GF-D8 (cell line): ENCODE measurements around the gene DNAJC15.
A peak's percentile ranks its signal among the peaks of the same experiment; 100 is the strongest.
"Not testable (repeated sequence)": the region's sequence is repeated elsewhere in the genome, so short reads cannot be mapped to it uniquely, and the experiment has no call there.

Source experiments
- DNase-seq: peaks from one replicate; lab custom pipeline; 2025; lab: John Stamatoyannopoulos, UW

The DNAJC15 gene

DNA sequence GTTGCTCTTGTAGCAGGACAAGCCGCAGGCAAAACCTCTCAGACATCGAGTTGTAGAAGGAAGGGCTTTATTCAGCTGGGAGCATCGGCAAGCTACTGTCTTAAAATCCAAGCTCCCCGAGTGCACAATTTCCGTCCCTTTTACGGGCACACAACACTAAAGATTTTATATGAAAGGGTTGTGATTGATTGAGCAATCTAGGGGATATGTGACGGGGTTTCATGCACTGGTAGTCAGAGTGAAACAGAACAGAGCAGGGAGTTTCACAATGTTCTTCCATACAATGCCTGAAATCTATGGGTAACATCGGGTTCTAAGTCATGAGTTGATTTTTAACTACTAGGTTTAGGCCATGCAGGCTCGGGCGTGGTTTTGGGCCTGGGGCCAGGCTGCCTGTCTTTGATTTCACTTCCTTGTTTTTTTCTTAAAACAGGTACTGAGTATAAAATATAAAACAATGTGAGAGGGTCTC is 22.0 kb downstream of the DNAJC15 start:
- DNase-seq, result peak; percentile 14

DNA sequence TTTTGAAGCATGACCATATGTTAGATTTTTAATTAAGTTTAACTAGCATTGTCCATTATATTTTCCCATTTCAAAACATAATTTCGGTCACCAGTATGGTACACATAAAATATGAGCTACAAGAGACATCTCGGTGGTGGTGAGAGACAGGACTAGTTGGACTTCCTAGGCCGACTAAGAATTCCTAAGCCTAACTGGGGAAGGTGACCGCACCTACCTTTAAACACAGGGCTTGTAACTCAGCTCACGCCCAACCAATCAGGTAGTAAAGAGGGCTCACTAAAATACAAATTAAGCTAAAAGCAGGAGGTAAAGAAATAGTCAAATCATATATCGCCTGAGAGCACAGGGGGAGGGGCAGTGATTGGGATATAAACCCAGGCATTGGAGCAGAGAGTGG is 22.9 kb downstream of the DNAJC15 start:
- DNase-seq, result no peak

DNA sequence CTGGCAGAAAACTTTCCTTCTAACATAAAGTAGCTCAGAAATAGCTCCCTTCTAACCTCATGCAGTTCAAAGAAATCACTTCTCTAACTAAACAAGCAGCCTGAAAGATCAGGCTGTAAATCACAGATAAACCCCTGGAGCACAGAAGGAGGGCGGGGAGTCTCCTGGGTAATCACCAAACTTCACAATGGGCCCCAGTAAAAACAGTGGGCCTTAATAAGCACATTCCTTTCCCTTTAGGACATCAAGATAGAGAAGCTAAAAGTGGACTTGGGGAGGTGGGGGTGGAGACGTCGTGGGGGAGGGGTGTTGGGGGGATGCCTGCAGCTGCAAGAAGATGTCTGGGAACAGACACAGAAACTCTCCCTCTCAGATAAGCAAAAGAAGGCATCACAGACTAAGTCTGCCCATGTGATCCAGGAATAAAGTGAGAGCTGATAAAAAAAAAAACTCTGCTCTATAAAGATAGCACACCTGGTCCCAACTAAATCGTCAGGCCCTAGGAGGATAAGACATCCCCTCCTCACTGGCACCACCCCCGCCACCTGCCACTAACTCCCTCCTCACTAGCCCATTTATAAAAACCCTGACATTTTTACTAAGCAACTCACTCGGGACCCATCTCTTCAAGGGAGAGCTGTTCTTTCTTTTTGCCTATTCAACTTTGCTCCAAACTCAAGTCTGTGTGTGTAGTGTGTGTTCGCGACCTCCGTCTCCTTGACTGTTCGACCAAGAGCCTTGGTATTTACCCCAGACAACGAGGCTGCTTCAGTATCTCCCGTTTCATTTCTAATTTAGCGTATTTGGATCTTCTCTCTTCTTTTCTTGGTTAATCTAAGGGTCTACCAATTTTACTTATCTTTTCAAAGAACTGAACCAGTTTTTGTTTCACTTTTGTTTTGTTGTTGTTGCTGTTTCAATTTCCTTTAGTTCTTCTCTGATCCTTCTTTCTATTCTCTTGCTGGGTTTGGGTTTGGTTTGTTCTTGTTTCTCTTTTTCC is 31.7 kb downstream of the DNAJC15 start:
- DNase-seq, result no peak

DNA sequence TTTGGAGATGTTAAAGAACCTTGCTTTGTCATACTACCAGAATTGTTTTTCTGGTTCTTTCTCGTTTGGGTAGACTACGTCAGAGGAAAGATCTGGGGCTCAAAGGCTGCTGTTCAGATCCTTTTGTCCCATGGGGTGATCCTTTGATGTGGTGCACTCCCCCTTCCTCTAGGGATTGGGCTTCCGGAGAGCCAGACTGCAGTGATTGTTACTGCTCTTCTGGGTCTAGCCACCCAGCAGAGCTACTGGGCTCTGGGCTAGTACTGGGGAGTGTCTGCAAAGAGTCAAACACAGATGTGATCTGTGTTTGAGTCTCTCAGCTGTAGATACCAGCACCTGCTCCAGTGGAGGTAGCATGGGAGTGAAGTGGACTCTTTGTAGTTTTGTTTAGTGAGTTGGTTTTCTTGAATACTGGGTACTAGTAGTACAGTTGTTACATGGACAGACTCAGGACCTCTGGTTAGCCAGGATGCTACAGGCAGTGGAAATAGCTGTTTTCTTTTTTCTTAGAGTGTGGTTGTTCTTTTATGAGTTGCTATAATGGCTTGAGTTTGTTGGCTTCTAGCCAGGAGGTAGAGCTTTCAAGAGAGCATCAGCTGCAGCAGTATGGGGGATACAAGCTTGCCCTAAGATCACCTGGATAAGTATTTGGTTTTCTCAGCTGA is 34.4 kb downstream of the DNAJC15 start:
- no peak for DNase-seq

DNA sequence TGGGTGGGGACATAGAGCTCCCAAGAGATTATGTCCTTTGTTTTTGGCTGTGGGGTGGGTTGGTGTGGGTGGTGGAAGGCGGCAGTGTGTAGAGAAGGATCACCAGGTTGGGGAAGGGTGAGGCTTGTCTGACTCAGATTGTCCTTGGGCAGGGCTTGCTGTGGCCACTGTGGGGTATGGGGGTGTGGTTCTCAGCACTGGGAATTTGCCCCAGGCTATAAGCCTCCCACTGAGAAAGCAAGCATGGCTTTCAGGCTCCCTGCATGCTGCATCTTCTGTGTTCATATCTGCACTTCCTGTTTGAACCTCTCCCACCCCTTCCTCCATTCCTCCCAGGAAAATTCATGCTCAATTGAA is 34.9 kb downstream of the DNAJC15 start:
- no peak for DNase-seq

DNA sequence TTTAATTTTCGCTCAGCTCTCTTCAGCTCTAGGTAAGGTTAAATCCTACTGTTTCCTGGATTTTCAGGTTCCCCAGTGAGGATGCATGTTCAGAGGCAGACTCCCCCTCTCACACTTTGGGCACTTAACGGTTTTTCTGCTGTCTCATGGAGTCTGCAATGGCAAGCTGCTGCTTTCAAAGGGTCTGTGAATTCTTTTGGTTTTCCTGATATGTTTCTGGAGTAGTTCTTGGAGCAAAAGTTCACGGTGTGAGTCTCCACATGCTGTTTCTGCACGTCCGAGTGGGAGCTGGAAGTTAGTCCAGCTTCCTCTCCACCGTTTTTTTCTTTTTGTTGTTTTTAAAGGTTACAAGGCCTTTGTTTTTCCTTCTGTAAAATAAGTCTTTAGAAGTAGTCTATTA is 35.4 kb downstream of the DNAJC15 start:
- DNase-seq, result no peak

DNA sequence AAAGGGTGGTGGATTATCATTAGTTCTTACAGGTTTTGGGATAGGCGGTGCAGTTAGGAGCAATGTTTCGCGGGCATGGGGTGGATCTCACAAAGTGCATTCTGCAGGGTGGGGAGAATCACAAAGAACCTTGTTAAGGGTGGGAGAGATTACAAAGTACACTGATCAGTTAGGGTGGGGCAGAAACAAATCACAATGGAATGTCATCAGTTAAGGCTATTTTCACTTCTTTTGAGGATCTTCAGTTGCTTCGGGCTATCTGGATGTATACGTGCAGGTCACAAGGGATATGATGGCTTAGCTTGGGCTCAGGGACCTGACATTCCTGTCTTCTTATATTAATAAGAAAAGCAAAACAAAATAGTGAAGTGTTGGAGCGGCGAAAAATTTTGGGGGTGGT is 36.4 kb downstream of the DNAJC15 start:
- not testable (repeated sequence) for DNase-seq

DNA sequence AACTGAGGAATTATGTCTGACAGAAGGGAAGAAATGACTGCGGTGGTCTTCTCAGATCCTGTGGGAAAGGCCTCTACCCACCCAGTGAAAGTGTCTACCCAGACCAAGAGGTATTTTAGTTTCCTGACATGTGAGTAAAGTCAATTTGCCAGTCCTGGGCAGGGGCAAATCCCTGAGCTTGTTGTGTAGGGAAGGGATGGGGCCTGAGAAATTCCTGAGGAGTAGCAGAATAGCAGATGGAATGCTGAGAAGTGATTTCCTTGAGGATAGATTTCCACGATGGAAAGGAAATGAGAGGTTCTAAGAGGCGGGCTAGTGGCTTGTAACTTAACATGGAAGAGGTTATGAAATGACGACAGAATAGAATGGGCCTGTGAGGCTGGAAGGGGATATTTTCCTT is 37.4 kb downstream of the DNAJC15 start:
- not testable (repeated sequence) for DNase-seq

DNA sequence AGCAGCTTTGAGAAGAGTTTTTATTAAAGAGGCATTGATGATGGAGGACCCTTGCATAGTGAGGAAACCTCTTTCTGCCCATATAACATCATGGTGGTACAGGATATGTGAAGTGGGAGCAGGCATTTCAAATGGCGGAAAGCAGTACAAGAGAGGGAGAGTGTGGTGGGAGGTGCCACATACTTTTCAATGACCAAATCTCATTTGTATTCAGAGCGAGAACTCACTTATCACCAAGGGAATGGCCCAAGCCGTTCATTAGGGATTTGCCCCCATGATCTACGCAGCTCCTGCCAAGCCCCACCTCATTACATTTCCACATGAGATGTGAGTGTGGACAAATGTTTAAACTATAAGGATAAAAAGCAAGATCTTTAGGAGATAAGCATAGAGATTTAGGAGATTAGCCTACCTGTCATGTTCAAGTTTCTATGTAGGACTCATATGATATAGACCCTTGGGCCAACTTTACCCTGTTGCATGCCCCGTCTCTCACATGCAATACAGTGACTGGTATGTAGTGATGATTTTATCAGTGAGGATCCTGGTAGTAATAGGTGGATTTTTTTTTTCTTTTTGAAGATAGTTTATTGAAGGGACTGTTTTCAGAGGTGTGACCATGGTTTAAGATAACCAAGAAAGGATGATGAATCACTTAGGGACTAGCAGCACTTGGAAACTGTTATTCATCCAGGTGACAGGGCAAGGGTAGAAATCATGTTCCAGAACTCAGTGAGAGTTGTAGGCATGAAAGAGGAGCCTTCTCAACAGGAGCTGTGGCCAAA is 38.3 kb downstream of the DNAJC15 start:
- DNase-seq, result no peak

DNA sequence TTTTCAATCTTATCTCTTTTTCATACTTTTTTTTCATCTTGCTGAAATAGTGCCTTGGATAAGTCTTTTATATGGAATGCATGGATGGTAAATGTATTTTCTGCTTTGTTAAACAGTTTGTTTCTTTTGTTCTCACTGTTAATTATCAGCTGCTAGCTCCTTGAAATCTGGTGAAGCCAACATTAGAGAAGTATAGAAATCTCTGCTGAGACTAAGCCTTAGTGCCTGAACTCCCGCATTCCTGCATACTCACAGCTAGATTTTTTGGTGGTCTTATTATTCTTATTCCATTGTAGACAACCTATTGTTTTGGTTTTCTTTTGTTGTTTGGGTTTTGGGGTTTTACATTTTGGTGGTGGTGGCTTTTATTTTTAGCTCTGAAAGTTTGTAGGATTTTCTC is 48.4 kb downstream of the DNAJC15 start:
- no peak for DNase-seq

DNA sequence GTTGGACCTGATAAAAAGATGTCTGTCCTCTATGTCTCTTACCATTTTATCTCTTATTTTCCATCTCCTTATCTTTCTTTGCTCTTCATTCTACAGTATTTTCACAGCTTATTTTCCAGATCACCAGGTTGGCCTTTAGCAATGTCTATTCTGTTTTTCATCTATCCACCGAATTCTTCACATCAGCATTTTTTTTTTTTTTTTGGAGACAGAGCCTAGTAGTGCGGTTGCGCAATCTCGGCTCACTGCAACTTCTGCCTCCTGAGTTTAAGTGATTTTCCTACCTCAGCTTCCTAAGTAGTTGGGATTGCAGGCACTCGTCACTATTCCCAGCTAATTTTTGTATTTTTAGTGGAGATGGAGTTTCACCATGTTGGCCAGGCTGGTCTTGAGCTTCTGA is 49.0 kb downstream of the DNAJC15 start:
- DNase-seq, result no peak

DNA sequence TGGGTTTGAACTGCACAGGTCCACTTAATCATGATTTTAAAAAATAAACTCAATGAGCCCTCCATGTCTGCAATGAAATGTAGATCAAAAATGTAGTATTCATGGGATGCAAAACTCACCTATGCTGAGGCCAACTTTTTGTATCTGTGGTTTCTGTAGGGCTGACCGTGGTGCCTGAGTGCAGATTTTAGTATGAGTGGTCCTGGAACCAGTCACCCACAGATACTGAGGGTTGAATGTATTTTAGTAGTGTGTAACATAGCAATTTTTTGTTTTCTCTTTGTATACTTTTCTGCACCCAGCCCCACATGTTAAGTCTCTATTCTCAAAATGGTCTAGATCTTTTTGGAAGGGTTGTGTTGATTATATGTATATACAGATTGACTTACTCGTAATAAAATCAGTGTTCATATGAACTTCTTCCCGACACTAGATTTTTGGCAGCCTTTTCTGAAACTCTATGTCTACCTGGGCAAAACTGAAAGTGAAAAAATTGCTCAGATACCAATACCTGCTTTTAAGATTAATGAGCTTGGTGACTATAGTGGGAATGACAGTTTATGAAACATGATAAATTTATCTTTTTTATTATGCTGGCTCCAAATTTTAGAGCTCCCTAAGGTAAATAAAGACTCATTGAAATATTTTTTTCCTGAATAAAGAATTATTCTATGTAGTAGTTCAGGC is 51.6 kb downstream of the DNAJC15 start:
- DNase-seq, result no peak

DNA sequence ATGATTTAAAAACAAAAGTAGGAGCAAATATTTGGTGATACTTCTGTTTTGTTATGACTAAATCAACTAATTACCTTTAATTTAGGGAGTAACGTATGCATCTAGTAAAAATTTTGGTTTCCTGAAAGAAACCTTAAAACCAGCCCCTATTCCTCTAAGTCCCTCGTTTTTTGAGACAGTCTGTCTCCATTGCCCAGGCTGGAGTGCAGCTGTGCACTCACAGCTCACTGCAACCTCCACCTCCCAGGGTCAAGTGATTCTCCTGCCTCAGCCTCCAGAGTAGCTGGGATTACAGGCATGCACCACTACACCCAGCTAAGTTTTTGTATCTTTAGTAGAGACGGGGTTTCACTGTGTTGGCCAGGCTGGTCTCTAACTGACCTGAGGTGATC is 52.1 kb downstream of the DNAJC15 start:
- DNase-seq, result not testable (repeated sequence)

DNA sequence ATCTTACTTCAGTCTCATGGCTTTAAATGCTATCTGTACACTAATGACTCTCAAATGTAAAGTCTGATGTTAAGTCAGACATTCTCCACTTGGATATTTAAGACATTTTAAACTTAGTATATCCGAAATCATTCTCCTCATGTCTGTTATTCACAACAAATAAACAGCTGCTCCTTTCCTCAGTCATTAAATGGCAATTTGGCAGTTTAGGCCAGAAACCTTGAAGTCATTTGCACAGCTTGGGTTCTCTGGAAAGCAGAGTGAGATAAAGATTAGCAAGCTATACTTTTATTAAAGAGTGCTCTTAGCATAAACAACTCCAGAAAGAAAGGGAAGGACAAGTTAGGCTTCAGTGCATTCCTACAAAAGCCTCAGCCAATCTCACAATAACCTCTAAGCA is 53.7 kb downstream of the DNAJC15 start:
- no peak for DNase-seq

DNA sequence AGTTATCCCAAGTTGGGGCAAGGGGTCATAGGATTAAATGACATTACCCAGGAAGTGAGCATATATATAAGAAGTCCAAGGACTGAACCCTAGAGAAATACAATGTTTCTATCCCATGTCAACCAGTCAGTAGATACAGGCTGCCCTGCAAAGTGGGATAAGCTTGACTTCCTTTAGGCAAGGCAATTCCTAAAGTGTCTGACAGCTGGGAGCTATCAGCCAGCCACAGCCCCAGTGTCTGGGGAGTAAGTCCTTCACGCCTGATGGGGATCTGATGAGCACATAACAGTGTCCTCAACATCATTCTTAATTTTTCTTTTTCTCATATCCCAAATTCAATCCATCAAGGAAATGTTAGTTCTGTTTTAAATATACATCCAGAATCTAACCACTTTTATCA is 54.1 kb downstream of the DNAJC15 start:
- DNase-seq, result no peak

DNA sequence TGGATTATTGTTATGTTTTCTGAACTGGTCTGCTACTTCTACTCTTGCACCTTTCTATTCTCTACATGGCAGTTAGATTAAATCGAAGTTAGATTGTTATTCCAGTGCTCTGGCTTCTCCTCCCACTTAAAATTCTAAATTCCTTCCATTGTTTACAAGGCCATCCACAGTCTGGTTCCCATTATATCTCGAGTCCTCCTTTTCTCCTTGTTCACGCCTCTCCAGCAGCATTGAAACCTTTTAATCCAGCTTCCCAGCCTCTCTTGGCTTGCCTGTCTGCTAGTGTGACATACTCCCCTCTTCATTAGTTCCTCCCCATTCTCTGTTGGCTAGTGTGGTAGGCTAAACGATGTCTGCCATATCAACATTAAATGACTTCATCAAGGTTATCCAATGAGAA is 54.5 kb downstream of the DNAJC15 start:
- DNase-seq, result no peak

DNA sequence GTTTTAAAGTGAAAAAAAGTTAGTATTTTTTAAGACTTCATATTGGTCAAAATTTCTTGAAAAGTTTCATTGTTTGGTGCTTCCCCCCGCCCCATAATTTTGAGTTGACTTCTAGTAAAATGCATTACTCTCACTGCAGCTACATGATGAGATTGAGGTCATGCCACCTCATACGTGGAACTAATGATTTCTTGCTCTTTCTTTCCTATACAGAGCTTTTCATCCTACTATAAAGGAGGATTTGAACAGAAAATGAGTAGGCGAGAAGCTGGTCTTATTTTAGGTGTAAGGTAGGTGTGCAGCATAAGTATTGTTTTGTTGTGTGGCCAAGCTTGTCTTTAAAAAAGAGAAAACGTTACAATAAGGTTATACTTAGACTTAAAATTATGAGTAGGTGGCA is 55.0 kb downstream of the DNAJC15 start:
- DNase-seq, result no peak

DNA sequence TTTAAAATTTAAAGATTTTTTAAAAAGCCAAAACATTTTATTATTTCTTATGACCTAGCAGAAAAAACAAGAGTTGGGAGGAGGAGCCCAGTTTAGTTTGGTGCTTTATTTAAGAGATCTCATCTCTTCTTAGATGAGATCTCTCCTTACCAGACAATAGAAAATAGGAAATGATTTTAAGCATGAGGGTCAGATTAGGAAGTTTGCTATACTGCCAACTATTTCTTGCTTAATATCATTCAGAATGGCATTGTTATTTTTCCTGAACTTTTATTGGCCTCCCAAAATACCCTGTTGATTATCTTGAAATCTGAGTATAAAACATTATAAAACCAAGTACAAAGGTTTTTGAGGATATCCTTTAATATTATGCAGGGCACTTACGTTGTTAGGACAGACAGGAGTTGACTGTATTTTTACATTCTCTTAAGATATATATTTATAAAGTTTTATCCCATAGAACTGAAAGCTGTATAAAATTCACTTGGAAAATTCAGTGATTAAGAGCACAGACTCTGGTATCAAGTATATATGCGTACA is 56.1 kb downstream of the DNAJC15 start:
- DNase-seq, result no peak

DNA sequence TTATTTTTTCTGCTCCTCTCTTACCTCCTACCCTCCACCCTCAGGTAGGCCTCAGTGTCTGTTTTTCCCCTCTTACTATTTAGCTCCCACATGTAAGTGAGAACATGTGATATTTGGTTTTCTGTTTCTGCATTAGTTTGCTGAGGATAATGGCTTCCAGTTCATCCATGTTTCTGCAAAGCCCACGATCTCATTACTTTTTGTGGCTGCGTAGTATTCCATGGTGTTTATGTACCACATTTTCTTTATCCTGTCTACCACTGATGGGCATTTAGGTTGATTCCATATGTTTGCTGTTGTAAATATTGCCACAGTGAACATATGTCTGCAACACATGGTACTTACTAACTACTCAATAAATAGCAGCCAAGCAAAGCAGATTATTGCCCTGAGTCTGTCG is 56.8 kb downstream of the DNAJC15 start:
- no peak for DNase-seq

DNA sequence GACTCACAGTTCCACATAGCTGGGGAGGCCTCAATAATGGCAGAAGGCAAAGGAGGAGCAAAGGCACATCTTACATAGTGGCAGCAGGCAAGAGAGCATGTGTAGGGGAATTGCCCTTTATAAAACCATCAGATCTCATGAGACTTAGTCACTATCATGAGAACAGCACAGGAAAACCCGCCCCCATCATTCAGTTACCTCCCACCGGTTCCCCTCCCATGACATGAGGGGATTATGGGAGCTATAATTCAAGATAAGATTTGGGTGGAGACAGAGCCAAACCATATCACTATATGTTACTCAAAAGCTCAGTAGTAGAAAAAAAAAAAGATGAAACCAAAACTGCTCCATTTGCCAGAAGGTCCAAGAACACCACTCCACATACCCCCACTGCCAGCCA is 58.5 kb downstream of the DNAJC15 start:
- DNase-seq, result no peak

DNA sequence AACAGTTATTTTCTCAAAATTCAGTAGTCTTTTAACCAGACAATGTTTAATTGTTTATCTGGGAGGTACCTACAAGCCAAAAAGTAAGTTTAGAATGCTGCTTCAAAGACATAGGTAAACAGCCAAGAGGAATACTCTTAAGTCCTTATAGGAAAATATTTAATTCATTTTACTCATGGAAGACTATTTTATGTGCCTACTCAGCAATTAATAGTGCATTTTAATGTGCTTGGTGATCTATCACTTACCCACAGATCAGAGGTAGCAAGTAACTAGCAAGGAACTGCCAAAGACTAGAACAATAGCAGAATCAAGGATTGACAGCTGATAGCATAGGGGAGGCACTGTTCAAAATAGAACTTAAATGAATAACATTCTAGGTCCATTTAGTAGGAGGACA is 60.4 kb downstream of the DNAJC15 start:
- DNase-seq, result no peak

DNA sequence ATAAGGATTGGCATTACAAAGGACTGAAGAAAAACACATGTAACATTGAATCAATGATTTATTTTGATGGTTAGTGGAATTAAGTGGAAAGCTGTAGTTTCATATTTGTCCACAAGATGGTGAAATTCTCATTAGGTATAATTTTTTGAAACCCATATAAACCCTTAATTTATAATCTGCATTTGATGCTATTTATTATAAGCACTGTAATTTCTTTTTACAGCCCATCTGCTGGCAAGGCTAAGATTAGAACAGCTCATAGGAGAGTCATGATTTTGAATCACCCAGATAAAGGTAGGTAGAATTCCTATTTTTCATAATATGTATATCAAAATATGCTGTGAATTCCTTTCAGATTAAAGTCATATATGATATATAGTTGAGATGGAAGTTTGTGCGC is 62.2 kb downstream of the DNAJC15 start:
- no peak for DNase-seq
